Coronary artery (tissue), 2 donors: ENCODE results near the gene AP2A2.

Source experiments
- DNase-seq: peaks from one replicate; pipeline ENCODE4 v3.0.0-alpha.2; 2017; ENCODE audit warnings: low spot score
- H3K27ac ChIP-seq, 2 donors: fragments of 200-600 bp; sonication (generic); one replicate each; pipeline ENCODE4 v1.5.1; 2016 to 2019
- H3K4me3 ChIP-seq: fragments of 200-600 bp; sonication (generic); 2 replicates; pipeline ENCODE4 v1.5.1; 2016; ENCODE audit warnings: mild to moderate bottlenecking, moderate library complexity
- CTCF ChIP-seq: fragments of 200-600 bp; sonication (generic); IDR thresholded peaks from one replicate; pipeline ENCODE4 v1.5.1; 2019; ENCODE audit warnings: antibody characterized with exemption

AP2A2 gene

GRCh38 chr11:1019321-1019910, 93.7 kb downstream of the AP2A2 start:
- no peak for TF ChIP-seq CTCF
- Histone ChIP-seq H3K4me3 (no peak overlapping the region), H3K27ac (no peak overlapping the region)
- no peak for DNase-seq

GRCh38 chr11:1020211-1020905, 94.7 kb downstream of the AP2A2 start:
- no peak for DNase-seq
- no peak overlapping the region for H3K4me3 ChIP-seq
- no peak overlapping the region for H3K27ac ChIP-seq
- TF ChIP-seq CTCF = no peak

GRCh38 chr11:1022411-1022810, 96.7 kb downstream of the AP2A2 start:
- H3K27ac ChIP-seq = no peak overlapping the region
- no peak overlapping the region for H3K4me3 ChIP-seq
- no peak for TF ChIP-seq CTCF
- no peak for DNase-seq

GRCh38 chr11:1022908-1023810, 97.5 kb downstream of the AP2A2 start:
- TF ChIP-seq CTCF = no peak
- no peak for DNase-seq
- Histone ChIP-seq H3K4me3 (no peak overlapping the region), H3K27ac (no peak overlapping the region)

- no peak for TF ChIP-seq CTCF
- H3K4me3 ChIP-seq = no peak overlapping the region
Measured at GRCh38 chr11:1023811-1024596, 98.3 kb downstream of the AP2A2 start.

GRCh38 chr11:1024597-1025409, 99.1 kb downstream of the AP2A2 start:
- H3K27ac ChIP-seq = no peak overlapping the region
- DNase-seq = no peak
- no peak for TF ChIP-seq CTCF
- H3K4me3 ChIP-seq = no peak overlapping the region

More at GRCh38 chr11:1023811-1024596, 98.3 kb downstream of the AP2A2 start:
- DNase-seq = no peak
- no peak overlapping the region for H3K27ac ChIP-seq
